ENCODE results near the gene WDFY1. TPM values are rescaled to one million over a fixed set of nuclear protein-coding genes. Genes with fewer than 3 reads are reported as not detected.

The WDFY1 gene
- total RNA-seq, result 38.7 and 50.6 TPM in 2 replicates

GRCh38 chr2:223944703-223945531 is at the start of gene WDFY1:
WDFY1 (minus strand) TSS chr2:223945335; CDS start chr2:223945284, 51 bp downstream.

GRCh38 chr2:223957092-223957851 is 12.1 kb upstream of the WDFY1 start, which contains the start of gene MRPL44:
MRPL44 (plus strand) TSS chr2:223957463; CDS start chr2:223957473, 10 bp downstream.

GRCh38 chr2:223837287-223838061 is 107.7 kb downstream of the WDFY1 start, which contains the start of gene AP1S3:
AP1S3 (minus strand) TSS chr2:223837582; CDS start chr2:223837450, 132 bp downstream.

Other genes starting within 250 kb of the WDFY1 start
- 0.39 and 1.3 TPM in 2 replicates for gene AP1S3, start 107.8 kb downstream of the WDFY1 start, total RNA-seq
- 26.5 and 36.5 TPM in 2 replicates for gene MRPL44, start 12.1 kb upstream of the WDFY1 start, total RNA-seq
- gene SERPINE2, start 94.0 kb upstream of the WDFY1 start, total RNA-seq, result 99.2 and 113 TPM in 2 replicates